Measurements from ENCODE around the gene NDUFA7. TPM values are rescaled to one million over a fixed set of nuclear protein-coding genes. Genes with fewer than 3 reads are reported as not detected.

NDUFA7 gene
- total RNA-seq, 2 experiments from 2014 or later, result 84.2 to 85.1 TPM

DNA sequence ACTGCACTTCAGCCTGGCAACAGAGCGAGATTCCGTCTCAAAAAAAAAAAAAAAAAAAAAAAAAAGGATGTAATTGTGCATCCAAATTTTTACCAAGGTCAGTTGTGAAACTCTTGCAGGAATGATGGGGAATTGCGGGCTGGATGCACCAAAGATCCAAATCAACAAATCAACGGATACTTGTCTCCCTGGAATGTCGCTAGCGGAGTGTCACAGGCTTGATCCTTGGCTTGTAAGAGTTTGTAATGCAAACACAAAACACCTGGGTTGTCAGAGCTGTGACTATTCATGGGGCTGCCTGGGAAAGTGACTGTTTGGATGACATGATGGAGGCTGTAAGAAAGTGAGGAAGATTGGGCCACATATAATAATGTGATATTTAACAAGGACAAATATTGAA is 17.7 kb upstream of the NDUFA7 start:
- CTCF ChIA-PET, result no interaction called here
- Mint-ChIP-seq H3K27me3 (peaks cover 20% of the 10 kb centered on the region), H3K36me3 (no peaks in the 10 kb centered on the region), H3K4me1 (ENCODE audit: low read depth) (peaks cover 15% of the 10 kb centered on the region), H3K4me3 (no peak overlapping the region), H3K27ac (no peak overlapping the region), H3K9me3 (no peaks in the 10 kb centered on the region)
- intact Hi-C loops (cut with micrococcal nuclease), result no loop called here
- DNase-seq, result no peak
- POLR2A ChIA-PET, result no interaction called here

DNA sequence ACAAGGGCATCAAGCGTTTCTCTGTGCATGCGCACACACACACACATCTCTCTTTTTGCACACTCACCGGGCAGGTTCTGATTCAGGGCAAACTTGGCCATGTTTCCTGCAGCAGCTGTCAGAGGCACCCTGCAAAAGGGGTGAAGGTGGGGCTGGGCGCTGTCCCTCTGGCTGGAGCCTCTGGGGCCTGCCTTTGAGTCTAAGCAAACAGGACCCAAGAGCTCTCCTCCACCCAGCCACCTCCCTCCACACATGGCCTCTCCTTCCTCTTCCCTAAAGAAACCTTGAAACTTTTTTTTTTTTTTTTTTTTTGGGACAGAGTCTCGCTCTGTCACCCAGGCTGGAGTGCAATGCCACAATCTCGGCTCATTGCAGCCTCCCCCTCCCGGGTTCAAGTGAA is 16.6 kb upstream of the NDUFA7 start:
- peaks cover 13% of the 10 kb centered on the region for H3K4me1 Mint-ChIP-seq (ENCODE audit: low read depth)
- H3K36me3 Mint-ChIP-seq, result no peaks in the 10 kb centered on the region
- CTCF ChIA-PET, result no interaction called here
- DNase-seq, result no peak
- POLR2A ChIA-PET, result no interaction called here
- no peaks in the 10 kb centered on the region for H3K9me3 Mint-ChIP-seq
- no peak overlapping the region for H3K4me3 Mint-ChIP-seq
- peaks cover 22% of the 10 kb centered on the region for H3K27me3 Mint-ChIP-seq
- intact Hi-C loops (cut with micrococcal nuclease), result no loop called here
- H3K27ac Mint-ChIP-seq, result no peak overlapping the region

DNA sequence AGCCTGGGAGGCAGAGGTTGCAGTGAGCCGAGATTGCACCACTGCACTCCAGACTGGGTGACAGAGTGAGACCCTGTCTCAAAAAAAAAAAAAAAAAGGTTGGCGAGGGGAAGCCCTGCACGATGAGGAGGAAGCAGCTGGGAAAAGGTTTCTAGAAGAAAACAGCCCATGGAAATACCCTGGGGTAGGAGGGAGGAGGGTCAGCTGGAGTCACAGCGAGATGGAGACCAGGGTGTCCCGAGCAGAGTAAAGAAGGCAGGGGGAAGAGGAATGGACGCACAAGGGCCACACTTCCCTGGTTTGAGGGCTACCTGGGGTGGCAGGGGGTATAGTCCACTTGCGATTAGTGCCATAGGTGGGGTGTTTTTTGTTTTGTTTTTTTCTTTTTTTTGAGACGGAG is 15.5 kb upstream of the NDUFA7 start:
- Mint-ChIP-seq H3K36me3 (no peaks in the 10 kb centered on the region), H3K4me3 (no peak overlapping the region), H3K27me3 (peaks cover 22% of the 10 kb centered on the region), H3K4me1 (ENCODE audit: low read depth) (peaks cover 8% of the 10 kb centered on the region), H3K9me3 (no peaks in the 10 kb centered on the region), H3K27ac (no peak overlapping the region)
- intact Hi-C loops (cut with micrococcal nuclease), result no loop called here
- ChIA-PET POLR2A (no interaction called here), CTCF (interaction anchor here (1.2 to 3.1 kb wide), 5 partner anchors 12 to 146 kb away, joined by 4 to 21 read pairs (median 7); no protein-coding TSS in a partner anchor)
- DNase-seq, result no peak

DNA sequence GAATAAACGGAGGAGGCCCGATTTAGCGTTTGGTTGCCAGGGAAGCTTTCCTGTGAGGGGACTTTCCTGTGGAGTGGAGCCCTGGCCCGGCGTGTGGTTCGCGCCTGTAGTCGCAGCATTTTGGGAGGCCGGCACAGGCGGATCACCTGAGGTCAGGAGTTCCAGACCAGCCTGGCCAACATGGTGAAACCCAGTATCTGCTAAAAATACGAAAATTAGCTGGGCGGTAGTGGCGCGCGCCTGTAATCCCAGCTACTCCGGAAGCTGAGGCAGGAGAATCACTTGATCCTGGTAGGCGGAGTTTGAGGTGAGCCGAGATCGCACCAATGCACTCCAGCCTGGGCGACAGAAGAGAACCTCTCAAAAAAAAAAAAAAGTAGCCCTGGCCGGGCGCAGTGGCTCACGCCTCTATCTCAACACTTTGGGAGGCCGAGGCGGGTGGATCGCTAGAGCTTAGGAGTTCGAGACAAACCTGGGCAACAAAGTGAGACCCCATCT is 14.9 kb upstream of the NDUFA7 start:
- POLR2A ChIA-PET, result no interaction called here
- no peak for DNase-seq
- CTCF ChIA-PET, result interaction anchor here (0.9 to 3.1 kb wide), 10 partner anchors 8 to 147 kb away, joined by 3 to 21 read pairs (median 4); partner anchors contain the start of gene HNRNPM
- peaks cover 8% of the 10 kb centered on the region for H3K4me1 Mint-ChIP-seq (ENCODE audit: low read depth)
- H3K9me3 Mint-ChIP-seq, result no peaks in the 10 kb centered on the region
- no peaks in the 10 kb centered on the region for H3K36me3 Mint-ChIP-seq
- H3K27ac Mint-ChIP-seq, result no peak overlapping the region
- H3K4me3 Mint-ChIP-seq, result peak overlapping the region; percentile 52
- intact Hi-C loops (cut with micrococcal nuclease), result no loop called here
- H3K27me3 Mint-ChIP-seq, result peaks cover 22% of the 10 kb centered on the region

DNA sequence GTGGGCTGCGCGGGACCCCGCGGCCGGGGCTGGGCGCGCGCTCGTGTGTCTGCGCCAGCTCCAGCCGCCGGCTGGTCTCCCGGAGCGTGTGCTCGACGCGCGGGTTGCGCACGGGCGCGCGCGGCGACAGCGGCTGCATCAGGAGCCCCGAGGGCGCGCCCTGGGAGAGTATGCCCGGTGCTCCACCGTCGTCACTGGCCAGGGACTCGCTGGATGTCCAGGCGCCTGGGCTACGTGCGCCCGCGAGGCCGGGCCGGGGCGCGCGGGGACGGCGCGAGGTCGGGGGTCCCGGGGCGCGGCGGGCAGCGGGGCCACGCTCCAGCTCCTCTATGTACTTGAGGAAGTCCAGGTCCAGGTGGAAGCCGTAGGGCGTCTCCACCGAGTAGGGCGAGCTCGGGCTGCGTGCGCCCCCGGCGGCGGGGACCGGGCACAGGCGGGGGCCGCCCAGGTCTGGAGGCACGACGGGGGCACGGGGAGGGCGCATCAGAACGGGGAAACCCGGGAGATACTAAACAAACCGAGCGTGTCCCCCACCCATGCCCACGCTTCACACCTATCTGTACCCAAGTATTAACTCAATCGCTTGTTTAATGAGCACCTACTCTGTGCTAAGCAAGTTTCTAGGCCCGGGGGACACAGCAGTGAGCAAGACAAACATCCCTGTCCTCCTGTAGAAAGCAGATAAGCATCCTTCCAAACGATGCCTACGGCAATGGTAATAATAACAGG is 14.3 kb upstream of the NDUFA7 start:
- Mint-ChIP-seq H3K36me3 (no peaks in the 10 kb centered on the region), H3K27me3 (peaks cover 22% of the 10 kb centered on the region), H3K9me3 (no peaks in the 10 kb centered on the region), H3K4me3 (peak overlapping the region; percentile 52), H3K4me1 (ENCODE audit: low read depth) (peaks cover 6% of the 10 kb centered on the region), H3K27ac (no peak overlapping the region)
- DNase-seq, result peak; percentile 55
- ChIA-PET POLR2A (interaction anchor here (0.7 to 1.0 kb wide), 2 partner anchors 12 to 28 kb away, joined by 3 read pairs; no protein-coding TSS in a partner anchor), CTCF (interaction anchor here (0.9 to 3.1 kb wide), 16 partner anchors 9 to 246 kb away, joined by 3 to 21 read pairs (median 5); partner anchors contain the start of genes HNRNPM, NDUFA7, RPS28 and ZNF414)
- intact Hi-C loops (cut with micrococcal nuclease), result no loop called here

DNA sequence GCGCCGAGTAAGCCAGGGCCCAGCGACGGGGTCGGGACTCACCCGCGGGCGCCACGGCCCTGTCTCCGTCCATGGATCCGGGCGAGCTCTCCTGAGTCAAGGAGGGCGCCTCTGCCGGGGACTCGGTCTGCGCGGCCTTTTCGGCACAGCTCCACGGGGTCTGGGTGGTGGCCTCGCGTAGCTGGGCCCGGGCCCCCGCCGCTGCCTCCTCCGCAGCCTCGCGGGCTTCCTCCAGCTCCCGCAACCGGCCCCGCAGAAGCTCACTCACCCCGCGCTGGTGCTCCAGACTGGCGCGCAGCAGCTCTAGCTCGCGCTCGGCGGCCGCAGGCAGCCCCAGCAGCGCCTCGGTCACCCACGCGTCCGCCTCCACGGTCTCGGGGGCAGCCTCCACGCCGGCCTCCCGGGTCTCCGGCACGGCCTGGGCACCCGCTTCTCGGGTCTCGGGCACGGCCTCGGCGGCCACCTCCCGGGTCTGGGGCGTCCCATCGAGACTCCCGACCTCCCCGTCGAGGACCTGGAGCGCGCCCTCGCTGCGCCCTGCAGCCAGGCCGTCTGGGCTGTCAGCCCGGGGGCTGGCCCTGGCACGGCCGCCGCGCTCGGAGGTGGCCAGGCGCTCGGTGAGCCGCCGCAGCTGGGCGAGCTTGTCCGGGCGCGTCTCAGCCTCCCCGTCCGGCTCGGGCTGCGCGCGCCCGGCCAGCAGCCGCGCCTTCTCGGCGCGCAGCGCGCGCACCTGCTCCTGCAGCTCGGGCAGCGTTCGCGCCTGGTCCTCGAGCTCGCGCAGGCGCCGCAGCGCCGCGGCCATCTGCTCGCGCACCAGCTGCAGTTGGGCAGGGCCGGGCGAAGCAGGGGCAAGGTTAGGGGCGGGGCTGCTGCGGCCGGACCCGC is 13.5 kb upstream of the NDUFA7 start:
- Mint-ChIP-seq H3K4me1 (ENCODE audit: low read depth) (peaks cover 5% of the 10 kb centered on the region), H3K4me3 (no peak overlapping the region), H3K9me3 (no peaks in the 10 kb centered on the region), H3K27ac (no peak overlapping the region), H3K27me3 (peaks cover 22% of the 10 kb centered on the region), H3K36me3 (no peaks in the 10 kb centered on the region)
- ChIA-PET CTCF (interaction anchor here (0.7 to 3.1 kb wide), 16 partner anchors 9 to 364 kb away, joined by 3 to 21 read pairs (median 4); partner anchors contain the start of genes HNRNPM, MARCHF2, NDUFA7 and RPS28), POLR2A (interaction anchor here (0.7 to 1.5 kb wide), 5 partner anchors 8 to 27 kb away, joined by 3 to 4 read pairs (median 3); partner anchors contain the start of genes KANK3, NDUFA7 and RPS28)
- intact Hi-C loops (cut with micrococcal nuclease), result no loop called here
- DNase-seq, result peak; percentile 55

DNA sequence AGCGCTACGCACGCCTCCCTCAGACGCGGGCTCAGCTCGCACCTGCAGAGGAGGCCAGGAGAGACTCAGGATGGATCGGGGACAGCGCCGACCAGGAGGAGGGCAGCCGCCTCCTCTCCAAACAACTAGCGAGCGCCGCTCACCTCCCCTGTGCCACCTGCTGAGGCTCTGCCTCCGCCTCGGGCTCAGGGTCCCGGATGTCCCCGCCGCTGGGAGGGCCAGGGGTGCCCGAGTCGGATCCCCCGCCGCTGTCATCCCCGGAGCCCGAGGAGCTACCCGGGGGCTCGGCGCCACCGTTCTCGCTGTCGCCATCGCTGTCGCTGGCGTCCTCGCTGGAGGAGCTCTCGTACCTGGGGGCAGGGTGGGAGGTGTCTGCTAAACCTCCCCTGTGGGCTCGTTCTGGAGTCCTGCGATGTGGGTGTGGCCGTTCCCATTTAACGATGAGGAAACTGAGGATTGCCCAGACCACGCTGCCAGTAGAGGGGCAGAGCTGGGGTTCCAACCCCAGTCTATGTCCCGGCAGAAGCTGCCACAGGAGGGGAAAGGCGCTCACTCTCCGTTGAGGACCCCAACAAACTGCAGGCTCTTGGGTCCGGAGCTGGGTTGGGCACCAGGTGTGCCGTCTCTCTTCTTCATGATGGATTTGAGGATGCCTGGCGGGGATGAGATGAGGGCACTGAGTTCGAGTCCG is 12.7 kb upstream of the NDUFA7 start:
- H3K4me3 Mint-ChIP-seq, result no peak overlapping the region
- H3K36me3 Mint-ChIP-seq, result no peaks in the 10 kb centered on the region
- POLR2A ChIA-PET, result interaction anchor here (0.7 to 1.5 kb wide), 3 partner anchors 9 to 13 kb away, joined by 3 to 4 read pairs (median 3); partner anchors contain the start of genes KANK3, NDUFA7 and RPS28
- peaks cover 5% of the 10 kb centered on the region for H3K4me1 Mint-ChIP-seq (ENCODE audit: low read depth)
- no peaks in the 10 kb centered on the region for H3K9me3 Mint-ChIP-seq
- DNase-seq, result no peak
- intact Hi-C loops (cut with micrococcal nuclease), result no loop called here
- peaks cover 22% of the 10 kb centered on the region for H3K27me3 Mint-ChIP-seq
- CTCF ChIA-PET, result interaction anchor here (0.7 to 3.1 kb wide), 7 partner anchors 9 to 364 kb away, joined by 3 to 21 read pairs (median 5); partner anchors contain the start of genes HNRNPM, MARCHF2 and ZNF414
- H3K27ac Mint-ChIP-seq, result no peak overlapping the region

DNA sequence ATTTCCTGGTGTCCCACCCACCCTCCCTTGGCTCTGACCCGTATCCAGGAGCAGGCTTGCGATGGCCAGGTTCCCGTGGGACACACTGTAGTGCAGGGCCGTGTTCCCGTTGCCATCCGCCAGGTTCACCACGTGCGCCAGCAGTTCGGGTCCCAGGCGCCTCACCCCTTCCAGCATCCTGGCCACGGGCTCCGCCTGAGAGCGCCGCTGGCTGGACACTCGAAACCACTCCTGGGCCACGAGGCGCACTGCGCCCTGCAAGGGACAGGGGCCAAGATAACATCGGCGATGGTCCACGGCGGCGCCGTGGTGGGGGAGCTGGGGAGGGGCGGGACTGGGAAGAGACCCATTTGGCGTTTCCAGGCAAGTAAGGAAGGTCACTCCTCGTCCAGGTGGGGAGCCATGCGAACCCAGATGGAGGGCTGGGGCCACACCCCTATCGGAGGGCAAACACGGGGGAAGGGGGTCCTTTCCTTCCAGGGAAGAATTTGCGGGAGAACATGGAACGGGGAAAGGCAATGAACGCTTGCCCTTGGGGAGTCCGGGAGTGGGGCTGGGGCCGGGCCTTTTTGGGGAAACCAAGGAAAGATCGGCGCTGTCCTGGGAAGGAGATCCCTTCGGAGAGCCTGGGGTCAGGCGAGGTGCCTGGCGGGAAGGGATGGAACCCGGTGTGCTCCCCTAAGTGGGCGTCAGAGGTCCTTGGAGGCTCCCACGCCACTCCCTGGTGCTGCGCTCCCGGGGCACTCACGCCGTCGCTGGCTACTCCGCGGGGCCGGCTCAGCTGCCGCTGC is 12.0 kb upstream of the NDUFA7 start:
- CTCF ChIA-PET, result interaction anchor here (1.8 to 2.2 kb wide), 2 partner anchors 8 to 65 kb away, joined by 5 to 8 read pairs; no protein-coding TSS in a partner anchor
- intact Hi-C loops (cut with micrococcal nuclease), result no loop called here
- Mint-ChIP-seq H3K4me1 (ENCODE audit: low read depth) (peaks cover 5% of the 10 kb centered on the region), H3K9me3 (no peaks in the 10 kb centered on the region), H3K4me3 (no peak overlapping the region), H3K27ac (no peak overlapping the region), H3K36me3 (no peaks in the 10 kb centered on the region), H3K27me3 (peaks cover 20% of the 10 kb centered on the region)
- no peak for DNase-seq
- POLR2A ChIA-PET, result interaction anchor here (1.5 kb wide), 1 partner anchor 9 kb away, joined by 4 read pairs; no protein-coding TSS in a partner anchor

DNA sequence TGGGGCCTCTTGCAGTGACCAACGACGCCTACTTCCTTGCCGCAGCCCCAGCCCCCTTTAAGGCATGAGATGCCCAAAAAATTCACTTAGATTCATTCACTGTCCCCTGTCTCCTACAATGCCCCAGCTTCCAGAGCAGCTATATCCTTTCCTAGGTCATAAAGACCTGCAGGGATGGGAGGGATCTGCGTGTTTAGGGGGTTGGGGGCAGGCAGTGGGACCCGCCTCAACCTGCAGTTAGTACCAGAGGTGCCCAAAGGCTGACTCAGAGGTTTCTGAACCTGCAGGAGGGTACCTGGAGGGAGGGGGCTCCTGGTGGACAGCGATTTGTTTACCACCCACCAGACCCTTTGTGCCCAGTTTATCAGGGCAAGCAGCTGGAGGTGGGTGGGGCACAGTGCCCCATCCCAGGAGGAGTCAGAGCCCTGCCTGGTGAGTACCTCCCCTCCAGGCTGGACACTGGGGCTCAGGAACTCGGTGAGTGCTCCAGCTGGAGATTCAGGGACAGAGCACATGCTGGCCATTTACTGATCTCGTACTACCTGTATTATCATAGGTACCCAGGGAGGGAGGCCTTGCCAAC is 10.2 kb upstream of the NDUFA7 start:
- Mint-ChIP-seq H3K9me3 (no peaks in the 10 kb centered on the region), H3K27ac (no peak overlapping the region), H3K4me1 (ENCODE audit: low read depth) (peaks cover 5% of the 10 kb centered on the region), H3K36me3 (no peaks in the 10 kb centered on the region), H3K4me3 (no peak overlapping the region), H3K27me3 (peaks cover 12% of the 10 kb centered on the region)
- intact Hi-C loops (cut with micrococcal nuclease), result no loop called here
- ChIA-PET POLR2A (no interaction called here), CTCF (no interaction called here)
- no peak for DNase-seq

DNA sequence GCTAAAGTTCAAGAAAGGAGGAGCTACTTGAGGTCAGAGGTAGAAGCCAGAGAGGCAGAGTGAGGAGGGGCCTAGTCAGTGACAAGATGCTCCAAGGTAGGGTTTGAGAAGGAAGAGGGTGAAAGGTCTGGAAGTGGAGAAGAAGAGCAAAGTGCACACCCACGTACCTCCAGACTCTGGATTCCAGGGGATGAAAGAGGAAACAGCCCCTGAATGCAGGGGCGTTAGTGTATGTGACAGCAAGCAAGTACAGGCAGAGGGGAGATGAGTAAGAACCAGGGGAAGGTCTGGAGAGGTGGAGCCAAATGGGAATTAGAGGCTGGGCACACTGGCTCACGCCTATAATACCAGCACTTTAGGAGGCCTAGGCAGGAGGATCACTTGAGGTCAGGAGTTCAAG is 8.8 kb upstream of the NDUFA7 start:
- Mint-ChIP-seq H3K27ac (no peak overlapping the region), H3K9me3 (no peaks in the 10 kb centered on the region), H3K4me1 (ENCODE audit: low read depth) (peaks cover 1% of the 10 kb centered on the region), H3K4me3 (no peak overlapping the region), H3K36me3 (no peaks in the 10 kb centered on the region), H3K27me3 (peaks cover 6% of the 10 kb centered on the region)
- intact Hi-C loops (cut with micrococcal nuclease), result no loop called here
- no peak for DNase-seq
- ChIA-PET POLR2A (no interaction called here), CTCF (no interaction called here)

DNA sequence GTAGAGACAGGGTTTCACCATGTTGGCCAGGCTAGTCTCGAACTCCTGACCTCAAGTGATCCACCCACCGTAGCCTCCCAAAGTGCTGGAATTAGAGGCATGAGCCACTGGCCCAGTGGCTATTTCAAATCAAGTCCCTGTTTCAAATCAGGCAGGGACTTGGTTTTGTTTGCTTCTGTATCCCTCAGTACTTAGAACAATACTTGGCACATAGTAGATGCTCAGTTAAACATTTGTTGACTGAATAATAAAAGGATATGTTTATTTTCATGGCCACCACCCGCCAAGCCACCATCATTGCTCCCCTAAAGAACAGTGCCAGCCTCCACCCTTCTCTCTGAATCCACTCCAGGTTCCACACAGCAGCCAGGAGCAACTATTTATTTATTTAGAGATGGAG is 4.3 kb upstream of the NDUFA7 start:
- POLR2A ChIA-PET, result no interaction called here
- no peaks in the 10 kb centered on the region for H3K27me3 Mint-ChIP-seq
- peaks cover 31% of the 10 kb centered on the region for H3K36me3 Mint-ChIP-seq
- H3K27ac Mint-ChIP-seq, result no peak overlapping the region
- CTCF ChIA-PET, result interaction anchor here (1.4 kb wide), 1 partner anchor 9 kb away, joined by 5 read pairs; no protein-coding TSS in a partner anchor
- no peak overlapping the region for H3K4me3 Mint-ChIP-seq
- intact Hi-C loops (cut with micrococcal nuclease), result no loop called here
- H3K9me3 Mint-ChIP-seq, result no peaks in the 10 kb centered on the region
- no peak for DNase-seq
- peaks cover 20% of the 10 kb centered on the region for H3K4me1 Mint-ChIP-seq (ENCODE audit: low read depth)
